Forelimb muscle (tissue), 1 donor: Measurements from ENCODE around the gene MC5R. TPM values are rescaled to one million over a fixed set of nuclear protein-coding genes. Genes with fewer than 3 reads are reported as not detected.

ENCODE experiments used
- DNase-seq: peaks from one replicate; pipeline ENCODE4 v3.0.0-alpha.2; 2013; ENCODE audit warnings: low read depth
- polyA plus RNA-seq: library from polyadenylated mRNA; unstranded; fragments of 120-200 nt; gene quantifications from one replicate; pipeline ENCODE4 v1.2.1, GENCODE V29; 2013; ENCODE audit not compliant: insufficient read length

MC5R gene
- polyA plus RNA-seq = 3.1 TPM

- DNase-seq = no peak
Measured at GRCh38 chr18:13823707-13824395, at the start of gene MC5R. Gene MC5R (plus strand): TSS chr18:13824149. CDS start chr18:13825766, 1,617 bp downstream.

GRCh38 chr18:13775058-13775457 is 48.9 kb upstream of the MC5R start:
- DNase-seq = no peak

- DNase-seq = no peak
Measured at GRCh38 chr18:13791181-13791580, 32.8 kb upstream of the MC5R start.

- no peak for DNase-seq
Measured at GRCh38 chr18:13793819-13794218, 30.1 kb upstream of the MC5R start.

GRCh38 chr18:13796515-13796914 is 27.4 kb upstream of the MC5R start:
- no peak for DNase-seq

DNA sequence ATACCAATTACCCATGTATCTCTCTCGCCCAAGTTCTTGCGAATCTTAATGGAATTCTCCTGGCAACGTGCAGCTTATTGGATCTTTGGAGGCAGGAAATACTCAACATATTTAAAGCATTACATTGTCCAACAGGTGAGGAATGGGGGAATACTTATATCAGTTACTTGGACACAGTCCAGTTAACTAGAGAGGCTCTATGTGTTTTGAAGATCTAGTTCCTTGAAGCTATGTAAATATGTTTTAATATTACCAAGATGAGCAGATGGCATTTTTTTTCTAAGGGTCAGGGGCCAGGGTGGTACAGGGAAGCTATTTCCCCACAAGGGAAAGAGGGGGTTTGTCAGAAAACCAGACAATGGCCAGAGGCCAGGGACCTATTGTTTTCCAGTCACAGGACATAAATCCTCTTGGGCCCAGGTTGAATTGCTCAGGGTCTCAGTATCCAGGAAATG is 26.8 kb upstream of the MC5R start:
- DNase-seq = no peak

DNA sequence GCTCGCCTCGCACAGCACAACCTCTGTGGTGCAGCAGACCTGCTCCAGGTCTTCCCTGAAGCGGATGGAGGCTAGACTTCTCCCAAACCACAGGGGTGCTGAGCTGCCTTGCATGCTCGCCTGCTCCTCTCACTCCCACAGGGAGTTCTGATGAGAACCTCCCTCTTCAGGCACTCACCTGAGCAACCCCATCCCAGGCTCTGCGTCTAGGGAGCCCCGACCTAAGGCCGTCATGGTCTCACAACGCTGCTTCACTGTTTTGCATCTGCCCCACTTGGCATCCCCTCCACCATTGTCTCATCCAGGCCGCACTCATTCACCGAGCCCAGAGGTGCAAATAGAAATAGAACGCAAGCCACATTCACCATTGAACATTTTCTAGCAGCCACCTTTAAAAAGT is 24.6 kb upstream of the MC5R start:
- DNase-seq = no peak

- peak; percentile 26 for DNase-seq
Measured at GRCh38 chr18:13800505-13801259, 23.3 kb upstream of the MC5R start.

DNA sequence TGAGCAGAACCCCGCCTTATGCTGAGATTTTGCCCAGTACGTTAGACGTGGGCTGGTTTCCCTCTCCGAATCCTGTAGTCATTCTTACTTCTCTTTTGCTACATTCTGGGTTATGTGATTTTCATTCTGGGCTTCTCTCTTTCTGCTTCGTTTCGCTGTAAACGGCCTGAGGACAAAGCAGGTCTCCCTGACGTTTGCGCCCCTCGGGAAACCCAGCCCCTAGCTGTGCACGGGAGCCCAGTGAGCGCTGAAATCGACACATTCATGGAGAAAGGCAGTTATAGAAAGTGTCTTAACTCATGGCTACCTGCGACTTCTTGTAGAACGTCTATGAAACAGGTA is 22.7 kb upstream of the MC5R start:
- no peak for DNase-seq

GRCh38 chr18:13804305-13804704 is 19.6 kb upstream of the MC5R start:
- DNase-seq = no peak

GRCh38 chr18:13808294-13809042 is 15.5 kb upstream of the MC5R start:
- no peak for DNase-seq

- no peak for DNase-seq
Measured at GRCh38 chr18:13809043-13809430, 14.9 kb upstream of the MC5R start.

DNA sequence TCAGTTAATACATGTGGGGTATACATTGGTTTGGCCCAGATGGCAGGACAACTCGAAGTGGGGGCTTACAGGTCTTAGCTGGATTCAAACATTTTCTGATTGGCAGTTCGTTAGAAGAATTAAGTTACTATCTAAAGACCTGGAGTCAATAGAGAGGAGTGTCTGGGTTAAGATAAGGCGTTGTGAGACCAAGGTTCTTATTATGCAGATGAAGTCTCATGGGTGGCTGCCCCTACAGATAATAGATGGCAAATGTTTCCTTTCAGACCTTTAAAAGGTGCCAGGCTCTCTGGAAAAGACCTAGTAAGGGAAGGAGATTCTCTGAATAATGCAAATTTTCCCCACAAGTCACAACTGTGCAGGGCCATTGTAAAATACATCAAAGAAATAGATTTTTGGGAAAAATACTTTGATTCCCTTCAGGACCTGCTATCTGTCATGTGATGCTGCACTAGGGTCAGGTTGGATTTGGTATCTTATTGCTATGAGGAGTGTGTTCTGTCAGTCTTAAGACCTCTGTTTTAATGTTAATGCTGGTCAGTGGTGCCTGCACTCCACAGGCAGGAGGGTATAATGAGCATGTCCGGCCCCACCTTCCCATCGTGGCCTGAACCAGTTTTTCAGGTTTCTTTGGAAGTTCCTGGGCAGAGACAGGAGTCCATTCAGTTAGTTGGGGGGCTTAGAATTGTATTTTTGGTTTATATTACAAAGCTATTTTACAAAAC is 14.3 kb upstream of the MC5R start:
- DNase-seq = no peak

DNA sequence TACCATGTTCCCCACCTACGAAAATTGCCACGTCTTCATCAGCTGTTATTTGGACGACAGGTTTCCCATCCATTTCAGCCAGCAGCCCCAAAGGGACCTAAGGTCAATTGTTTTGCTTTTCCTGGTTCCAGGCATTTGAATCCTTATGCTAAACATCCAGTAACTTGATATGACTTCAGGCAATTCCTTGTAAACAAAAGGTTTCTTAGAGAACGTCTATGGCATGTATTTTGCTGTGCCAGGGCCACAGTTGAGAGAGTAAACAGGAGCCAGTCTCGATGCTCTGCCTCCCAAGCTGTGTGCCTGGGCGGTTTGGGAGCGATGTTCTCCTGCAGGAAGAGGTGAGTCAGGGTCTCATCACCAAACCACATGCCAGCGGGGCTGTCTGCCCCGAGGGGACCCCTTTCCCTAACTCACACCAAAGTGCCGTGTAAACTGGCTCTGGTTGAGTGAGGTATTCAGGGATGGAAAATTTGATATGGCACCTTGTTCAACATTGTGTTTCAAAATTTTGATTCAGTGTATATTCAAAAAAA is 12.9 kb upstream of the MC5R start:
- no peak for DNase-seq

GRCh38 chr18:13811993-13812392 is 12.0 kb upstream of the MC5R start:
- DNase-seq = no peak

GRCh38 chr18:13813271-13813849 is 10.6 kb upstream of the MC5R start:
- DNase-seq = no peak

- no peak for DNase-seq
Measured at GRCh38 chr18:13826209-13826608, 2.3 kb downstream of the MC5R start.

DNA sequence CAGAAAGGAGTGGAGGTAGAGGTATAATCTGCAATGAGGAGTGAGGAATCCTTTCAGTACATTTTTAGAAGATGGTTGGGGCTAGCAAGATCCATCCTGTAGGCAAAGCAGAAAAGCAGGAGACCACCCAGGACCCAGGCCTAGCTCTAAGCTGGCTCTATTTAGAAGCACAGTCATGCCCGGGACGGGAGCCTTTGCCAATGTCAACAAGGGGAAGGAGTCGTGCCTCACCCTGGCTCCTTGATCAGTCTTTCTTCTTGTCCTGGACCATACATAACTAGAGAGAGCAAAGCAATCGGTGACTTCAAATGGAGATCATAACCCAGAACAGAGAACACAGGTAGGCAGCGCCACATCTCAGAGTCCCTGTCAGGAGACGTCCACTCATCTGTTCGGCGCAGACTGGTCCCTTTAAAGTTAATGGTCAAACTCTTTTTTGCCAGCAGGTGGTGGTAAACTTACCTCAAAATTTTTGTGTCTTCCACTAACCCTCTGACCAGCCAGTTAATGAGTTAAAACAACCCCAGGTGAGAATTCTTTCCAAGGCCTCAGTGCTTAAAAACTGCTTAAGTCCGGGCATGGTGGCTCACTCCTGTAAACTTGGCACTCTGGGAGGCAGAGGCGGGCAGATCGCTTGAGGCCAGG is 8.0 kb downstream of the MC5R start:
- no peak for DNase-seq

DNA sequence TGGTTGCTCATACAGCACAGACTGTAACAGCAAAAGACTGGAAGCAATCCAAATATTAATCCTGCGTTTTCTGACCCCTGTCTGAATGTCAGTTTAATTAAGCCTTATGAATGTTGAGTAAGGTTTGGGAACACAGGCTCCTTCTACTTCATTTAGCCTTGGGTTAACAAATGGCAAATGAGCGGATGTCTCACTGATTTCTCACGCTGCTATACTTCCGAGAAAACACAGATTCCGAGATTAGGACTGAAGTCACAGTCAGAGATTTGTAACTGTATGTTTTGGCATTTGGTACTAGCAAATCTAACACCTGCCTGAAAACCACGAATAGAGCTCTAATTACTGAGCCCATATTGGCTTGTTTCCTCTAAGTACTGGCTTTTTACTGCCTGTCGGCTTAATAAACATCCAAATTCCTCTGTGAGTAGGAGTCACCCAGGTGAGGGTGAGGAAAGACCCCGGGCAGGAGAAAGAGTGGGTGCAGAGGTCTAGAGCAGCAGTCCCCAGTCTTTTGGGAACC is 10.6 kb downstream of the MC5R start:
- DNase-seq = no peak

- no peak for DNase-seq
Measured at GRCh38 chr18:13835202-13835601, 11.3 kb downstream of the MC5R start.

DNA sequence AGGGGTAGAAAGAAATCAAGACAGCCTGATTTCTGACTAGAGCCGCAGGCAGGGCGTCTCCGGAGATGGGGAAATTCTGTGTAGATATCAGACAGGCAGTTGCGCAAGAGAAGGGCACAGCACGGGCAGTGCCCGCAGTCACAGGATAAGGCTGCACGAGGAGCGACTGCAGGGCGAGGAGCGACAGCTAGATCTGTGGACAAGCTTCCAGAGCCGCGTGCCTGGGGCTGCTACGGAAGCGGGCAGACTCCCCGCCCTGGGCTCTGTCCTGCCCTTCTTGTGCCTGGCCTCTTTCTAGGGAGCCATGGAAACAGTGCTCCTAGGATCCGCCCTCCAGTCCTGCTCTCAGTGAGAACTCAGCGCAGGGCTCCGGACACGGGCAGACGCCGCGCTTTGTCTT is 12.6 kb downstream of the MC5R start:
- DNase-seq = no peak
